ENCODE data around the gene RND3. TPM values are rescaled to one million over a fixed set of nuclear protein-coding genes. Genes with fewer than 3 reads are reported as not detected.

RND3 gene
- total RNA-seq, 1 experiment from 2014 or later = 56.7 TPM

DNA sequence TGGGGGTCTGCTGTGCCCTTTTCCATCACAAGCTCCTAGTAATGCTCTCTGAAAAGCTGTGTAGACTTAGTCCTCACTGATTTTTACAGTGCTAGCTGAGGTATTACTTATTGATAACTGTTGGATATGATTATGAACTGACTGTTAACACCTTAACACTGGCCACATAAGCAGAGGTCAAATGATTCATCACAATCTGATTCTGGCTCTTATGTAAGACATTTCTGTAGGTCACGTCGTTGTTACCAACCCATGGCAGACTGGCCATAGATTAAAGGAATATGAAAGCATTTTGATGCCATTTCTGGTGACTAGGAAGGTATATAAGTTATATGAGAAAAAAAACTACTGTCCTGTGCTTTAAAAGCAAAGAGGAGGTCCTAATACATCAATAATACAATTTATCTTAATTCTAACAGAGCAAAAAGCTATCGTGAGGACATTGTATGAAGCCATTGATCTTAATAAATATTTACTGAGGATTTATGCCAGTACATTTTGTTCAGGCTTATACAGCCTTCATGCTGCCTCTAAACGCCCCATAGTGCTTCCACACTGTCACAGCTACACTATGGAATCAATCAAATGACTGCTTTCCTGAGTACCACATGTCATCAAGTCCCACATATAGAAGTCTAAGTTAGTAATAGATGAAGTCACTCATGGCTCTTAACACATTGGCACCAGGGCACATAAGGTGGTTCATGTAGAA, 6.9 kb upstream of the RND3 start:
- DNase-seq (ENCODE audit: low spot score) = no peak

DNA sequence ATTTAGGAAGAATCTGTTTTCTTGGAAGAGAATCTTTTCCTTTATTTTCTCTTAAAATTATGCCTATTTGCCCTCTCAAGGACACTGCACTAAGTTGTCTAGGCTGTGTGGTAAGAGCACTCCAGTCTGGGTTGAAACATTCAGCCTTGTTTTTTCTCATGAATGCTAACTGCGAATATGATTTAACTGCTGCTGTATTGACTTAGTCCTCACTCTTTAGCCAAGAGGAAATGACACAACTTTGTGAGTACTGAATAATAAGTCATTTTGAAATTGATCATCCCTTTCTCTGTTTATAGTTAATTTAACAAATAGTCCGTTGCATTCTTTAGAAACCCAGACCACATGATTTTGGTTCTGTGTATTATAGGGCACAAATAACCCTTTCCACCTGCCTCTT, 4.5 kb upstream of the RND3 start:
- DNase-seq (ENCODE audit: low spot score) = no peak

DNA sequence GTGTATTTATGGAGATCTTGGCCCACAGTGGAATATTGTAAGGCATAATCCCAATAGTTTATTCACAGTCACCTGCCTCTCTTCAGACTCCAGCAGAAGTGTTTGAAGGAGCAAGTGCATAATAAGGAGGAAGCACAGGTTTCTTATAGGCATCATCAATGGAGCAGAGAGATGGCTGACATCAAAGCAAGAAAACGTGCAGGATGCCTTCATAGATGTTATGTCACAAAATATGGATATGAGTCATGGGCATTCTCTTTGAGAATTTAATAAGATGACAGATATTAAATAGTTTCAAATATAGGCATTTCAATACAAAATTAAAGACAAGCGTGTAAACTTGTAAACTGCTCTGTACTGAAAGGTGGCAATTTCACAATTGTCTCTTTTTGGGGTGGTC, 4.0 kb upstream of the RND3 start:
- DNase-seq (ENCODE audit: low spot score) = no peak

DNA sequence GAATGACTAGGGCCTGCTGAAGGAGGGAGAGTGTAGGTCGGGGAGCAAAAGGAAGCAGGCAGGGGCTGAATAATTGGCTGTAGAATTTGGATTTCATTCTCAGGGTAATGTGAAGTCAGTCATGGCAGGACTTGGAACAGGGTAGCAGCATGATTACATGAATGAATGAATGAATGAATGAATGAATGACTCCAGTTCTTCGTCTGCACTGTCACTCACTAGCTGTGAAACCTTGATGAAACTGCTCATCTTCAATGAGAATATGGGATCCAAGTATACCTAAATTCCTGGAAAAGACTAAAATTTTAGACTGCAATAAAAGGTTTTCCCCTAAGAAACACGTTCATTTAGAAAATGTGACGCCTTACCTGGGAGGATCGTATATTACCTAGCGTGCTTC, 3.0 kb upstream of the RND3 start:
- DNase-seq (ENCODE audit: low spot score) = no peak

DNA sequence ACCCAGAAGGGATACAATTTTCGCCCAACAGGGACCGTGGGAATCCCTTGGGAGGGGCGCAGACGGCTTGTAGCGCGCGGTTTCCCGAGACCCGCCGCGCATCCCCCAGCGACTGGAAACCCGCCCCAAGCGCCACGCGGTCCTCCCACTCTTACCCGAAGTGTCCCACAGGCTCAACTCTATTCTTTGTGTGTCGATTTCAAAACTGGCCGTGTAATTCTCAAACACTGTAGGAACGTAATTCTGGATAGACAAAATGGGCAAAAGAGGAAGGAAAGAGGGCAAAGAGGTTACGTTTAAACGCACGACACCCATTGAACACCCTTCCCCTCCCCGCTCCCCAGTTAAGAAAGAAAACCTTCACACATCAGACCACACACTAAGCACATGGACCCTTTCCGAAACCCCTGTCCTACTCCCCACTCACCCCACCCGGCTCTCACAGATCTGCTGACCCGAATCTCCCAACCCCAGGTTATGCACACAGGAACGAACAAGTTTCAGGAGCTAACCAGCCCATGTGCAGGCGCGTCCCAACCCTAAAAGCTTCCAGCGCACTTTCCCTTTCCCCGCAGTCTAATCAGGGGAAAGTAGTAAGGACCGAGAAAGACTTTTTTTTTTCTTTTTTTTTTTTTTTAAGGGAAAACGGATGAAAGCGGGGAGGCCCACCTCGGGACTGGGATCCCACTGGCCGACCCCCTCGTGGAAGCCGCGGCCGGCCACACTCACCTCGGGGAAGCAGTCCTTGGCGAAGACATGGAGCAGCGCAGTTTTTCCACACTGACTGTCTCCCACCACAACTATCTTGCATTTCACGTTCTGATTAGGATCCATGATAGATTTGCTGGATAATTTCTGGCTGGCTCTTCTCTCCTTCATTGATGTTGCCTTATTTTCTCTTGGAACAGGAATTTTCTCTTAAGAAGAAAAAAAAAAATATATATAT, 655 bp downstream of the RND3 start:
- DNase-seq (ENCODE audit: low spot score) = no peak

DNA sequence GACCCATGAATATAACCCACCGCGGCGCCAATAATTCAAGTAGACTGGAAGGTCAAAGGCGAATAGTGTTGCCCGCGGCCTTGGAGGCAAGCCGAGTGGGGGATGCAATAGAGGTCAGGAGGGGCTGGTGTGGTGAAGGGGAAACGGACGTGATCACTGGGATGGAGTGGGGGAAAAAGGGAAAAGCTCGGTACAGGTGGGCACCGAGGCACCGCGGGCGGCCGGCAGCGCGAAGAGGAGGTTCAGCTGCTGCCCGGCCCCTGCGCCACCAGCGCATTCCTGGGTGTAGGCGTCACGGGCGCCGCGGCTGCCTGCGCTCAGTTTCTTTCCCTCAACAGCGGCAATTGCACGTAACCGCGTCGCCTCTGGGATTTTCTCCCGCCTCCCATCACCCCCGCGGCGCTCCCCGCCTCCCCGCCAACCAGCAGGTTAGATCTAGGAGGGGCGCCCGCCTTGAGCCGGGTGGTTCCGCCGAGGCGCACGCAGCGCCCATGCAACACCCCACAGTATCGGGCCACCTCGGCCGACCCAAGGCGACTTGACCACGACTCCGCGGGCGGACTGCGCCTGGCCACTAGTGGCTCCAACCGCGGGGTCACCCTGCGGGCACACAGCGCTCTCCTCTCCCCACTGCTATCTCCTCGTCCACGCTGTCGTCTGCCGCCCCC, 1.5 kb downstream of the RND3 start:
- peak; percentile 67 for DNase-seq (ENCODE audit: low spot score)

DNA sequence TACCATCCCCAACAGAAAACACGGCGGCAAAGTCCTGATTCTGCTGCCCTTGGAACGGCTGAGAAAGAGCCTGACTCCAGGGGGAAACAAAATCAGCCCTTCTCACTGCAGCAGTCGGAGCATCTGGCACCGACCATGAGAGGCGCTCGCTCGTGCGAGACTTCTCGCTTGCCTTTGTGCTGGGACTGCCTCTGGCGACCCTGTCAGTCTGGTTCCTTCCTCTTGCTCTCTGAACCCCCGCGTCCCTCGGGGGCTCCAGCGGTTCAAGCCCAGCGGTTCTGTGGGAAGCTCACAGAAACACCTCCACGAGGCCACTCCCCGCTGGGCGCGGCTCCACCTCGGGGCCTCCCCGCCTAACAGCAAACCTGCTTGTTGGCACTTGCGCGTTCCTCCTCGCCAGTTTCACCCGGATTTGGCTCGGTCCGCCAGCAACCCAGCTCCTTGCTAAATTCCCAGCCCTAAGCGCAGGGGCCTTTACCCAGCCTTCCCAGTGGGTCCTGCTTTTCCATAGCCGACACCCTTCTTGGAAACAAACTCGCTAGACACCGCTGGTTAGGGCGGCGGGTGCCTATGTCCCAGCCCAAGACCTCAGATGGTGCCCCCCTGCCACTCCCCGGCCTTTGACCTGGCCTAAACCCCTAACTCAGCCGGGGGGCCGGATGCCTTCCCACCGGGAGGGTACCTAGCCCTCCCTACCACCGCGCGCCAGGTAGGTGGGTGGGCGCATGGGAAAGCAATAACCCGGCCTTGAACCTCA, 2.2 kb downstream of the RND3 start:
- DNase-seq (ENCODE audit: low spot score) = peak; percentile 70

DNA sequence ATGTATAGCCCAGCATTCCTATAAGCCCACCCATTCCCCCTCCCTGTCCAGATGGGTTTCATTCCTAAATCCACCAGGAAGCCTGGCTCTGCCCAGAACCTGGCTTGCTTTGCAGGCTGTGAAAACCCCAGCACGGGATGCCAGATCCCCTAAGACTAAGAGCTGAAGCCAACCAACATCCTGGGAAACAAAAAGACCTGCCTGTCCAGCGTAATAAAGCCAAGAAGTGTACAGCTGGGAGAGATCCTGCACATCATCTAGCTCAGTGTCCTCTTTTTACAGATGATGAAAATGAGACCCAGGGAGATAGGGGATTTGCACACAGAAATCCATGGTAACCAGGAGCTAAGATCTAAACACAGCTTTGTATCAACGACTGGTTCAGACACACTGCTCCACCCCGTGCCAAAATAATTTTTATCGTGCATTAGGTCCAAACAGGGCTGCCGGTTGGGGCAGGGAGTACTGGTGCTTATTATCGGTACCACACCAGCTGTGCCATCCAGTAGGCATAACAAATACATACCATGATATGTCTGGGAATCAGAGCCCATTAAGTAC, 2.9 kb downstream of the RND3 start:
- no peak for DNase-seq (ENCODE audit: low spot score)

DNA sequence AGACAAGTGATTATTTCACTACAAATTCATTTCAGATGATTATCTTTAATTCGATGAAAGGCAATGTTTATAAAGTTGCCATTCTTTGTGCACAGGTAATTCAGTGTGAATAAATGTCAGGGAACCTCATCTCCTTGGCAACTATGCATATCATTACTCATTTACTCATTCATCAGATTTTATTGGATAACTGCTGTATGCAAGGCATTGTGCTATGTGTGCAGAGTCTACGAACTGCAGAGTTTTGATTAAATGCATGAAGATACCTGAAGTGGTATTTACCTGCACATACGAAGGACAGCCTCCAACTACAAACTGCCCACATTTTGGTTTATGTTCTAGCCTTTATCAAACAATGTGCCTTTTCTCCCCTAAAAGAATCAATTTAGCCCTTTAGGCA, 3.5 kb downstream of the RND3 start:
- DNase-seq (ENCODE audit: low spot score) = no peak

DNA sequence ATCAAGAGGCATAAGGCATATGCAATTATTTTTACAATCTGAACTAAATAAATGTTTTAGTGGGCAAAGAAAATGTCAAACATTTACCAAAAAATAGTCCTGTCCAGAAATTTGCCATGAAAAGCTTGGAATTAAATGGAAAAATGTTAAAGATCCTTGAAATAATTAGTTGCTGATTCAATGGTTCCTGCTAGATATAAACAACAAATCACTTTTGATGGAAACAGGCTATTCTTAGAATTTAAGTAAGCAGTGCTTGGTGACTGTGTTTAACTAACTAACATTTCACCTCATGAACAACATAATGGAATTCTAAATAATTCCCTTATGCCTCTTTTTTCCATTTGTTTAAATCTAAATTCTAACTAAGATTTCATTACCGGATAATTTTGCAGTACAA, 3.9 kb downstream of the RND3 start:
- DNase-seq (ENCODE audit: low spot score) = no peak

DNA sequence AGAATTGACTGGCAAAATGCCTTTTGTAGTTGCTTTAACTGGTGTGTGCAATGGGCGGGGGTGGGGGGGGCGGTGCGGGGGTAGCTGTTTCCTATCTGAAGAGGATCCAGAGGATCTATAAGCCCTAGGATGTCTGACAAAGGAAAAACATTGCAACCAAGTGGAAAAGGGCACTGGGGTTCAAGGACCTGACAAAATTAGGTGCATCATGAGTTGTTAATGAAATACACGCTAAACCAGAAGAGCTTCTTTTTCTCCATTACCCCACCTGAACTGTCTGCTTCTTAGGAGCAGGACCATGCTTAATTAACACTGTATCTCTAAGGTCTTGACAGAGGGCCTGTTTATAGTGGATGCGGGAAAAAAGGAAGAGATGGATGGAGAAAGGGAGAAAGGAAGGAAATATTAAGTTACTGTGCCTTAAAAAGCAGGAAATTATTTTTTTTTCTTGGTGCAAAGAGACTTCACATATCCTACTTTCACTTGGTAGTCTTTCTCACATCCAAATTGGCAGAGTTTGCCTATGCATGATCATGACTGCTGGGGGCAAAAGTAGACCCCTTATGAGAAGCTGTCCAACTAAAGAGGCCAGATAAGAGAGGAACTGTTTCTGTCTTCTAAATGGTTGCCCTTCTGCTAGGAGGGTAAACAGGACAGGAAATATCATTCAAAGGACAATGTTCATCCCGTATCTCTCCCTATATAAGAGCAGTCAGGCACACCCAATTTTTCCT, 4.6 kb downstream of the RND3 start:
- no peak for DNase-seq (ENCODE audit: low spot score)

DNA sequence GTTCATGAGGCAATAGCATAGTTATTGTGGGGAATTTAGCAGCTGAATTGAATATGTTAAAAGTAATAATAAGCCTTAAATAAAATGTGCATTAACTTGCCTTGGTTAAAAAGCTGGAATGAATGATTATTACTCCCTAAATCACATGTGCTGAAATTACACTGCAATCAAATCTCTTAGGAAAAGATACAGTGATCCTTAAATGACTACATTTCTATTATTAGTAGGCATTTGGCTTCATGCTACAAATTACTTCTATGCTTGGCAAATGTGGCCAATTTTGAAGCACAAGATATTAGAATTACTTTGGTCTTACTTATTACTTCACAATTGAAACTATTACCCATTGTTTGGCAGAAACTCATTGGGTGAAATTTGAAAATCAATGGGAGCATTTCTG, 5.4 kb downstream of the RND3 start:
- no peak for DNase-seq (ENCODE audit: low spot score)

DNA sequence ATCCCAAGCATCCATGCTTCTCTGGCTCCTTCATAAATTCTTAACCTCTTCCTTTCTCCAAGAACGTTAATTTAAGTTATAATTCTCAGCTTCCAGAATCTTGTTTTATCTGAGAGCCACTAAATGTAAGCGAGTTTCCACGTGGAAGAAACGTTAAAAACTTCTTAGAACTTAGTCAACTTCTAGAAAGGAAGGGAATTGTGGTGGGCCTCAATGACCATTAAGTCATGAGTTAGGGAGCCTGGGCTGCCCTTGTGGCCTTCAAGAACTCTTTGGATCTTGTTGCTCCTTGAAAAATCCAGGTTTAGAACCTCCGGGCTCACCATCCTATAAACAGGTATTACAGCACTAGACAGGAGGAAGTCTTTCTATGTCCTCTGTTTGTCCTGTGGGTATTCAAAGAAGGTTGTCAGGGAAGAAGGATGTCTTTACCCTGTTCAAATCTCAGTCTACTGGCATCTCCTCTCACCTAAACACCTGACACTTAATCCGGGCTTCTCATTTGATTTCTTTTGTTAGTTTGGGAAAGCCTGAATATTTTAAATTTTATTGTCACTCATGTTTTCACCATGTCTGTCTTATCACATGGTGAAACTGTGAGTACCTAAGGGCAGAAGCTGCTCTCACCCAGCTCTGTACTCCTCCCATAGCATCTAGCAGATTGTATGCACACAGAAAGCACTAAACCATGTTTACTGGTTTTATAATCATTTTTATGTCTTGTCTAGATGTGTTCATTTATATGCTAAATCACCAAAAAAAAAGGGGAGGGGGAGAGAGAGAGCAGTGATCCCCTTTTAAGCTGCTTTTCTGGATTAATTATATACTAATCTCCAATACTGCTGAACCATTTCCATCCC, 6.3 kb downstream of the RND3 start:
- no peak for DNase-seq (ENCODE audit: low spot score)

DNA sequence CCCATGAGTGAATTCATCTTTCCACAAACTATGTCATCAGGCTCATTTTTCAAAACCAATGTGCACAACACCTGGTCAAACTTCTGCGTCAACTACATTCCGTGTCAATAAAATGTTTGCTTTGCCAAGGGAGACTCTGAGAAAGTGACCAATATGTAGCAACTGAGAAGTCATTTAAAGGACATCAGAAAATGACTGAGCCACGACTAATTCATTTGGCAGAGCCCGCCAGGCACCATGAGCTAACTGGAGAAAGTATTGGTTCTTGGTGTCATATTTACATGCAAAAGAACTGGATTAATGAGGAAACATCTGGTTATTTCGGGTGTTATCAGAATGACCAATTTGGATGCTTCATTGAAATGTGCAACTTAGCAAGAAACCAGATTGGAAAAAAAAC, 7.2 kb downstream of the RND3 start:
- DNase-seq (ENCODE audit: low spot score) = no peak

DNA sequence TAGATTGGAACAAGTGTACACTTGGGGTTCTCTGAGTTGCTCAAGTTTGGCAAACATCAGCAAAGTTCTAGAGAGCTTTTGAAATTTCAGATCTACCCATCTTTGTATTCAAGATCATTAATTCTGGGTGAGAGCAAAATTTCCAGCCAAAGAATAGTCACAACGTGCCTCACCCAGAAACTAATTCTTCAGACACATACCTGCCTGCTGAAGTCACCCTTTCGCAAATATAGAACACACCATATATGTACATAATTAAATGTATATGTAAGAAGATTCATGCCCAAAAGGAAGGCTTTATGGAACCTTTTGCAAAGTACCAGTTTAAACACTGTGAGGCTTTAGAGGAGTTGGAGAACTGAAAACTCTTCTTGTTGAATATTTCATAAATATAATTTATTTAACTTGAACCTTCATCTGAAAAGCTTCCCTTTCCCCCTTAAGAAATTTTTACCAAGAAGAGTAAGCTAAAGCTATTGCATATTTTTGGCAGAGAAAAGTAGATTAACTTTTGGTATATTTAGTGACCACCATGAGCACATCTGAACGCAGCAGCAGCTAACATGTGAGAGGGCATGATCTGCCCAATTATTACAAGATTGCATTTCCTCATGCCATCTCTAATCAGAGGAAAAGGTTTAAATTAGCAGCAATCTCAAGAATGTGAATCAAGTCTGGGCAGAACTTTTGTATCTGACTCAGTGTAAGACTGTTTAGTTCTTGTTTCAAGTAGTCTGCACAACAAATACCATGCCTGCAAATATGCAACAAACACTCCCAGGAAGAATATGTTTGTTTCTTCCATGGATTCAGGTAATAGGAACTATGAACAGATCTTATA, 8.2 kb downstream of the RND3 start:
- DNase-seq (ENCODE audit: low spot score) = no peak

DNA sequence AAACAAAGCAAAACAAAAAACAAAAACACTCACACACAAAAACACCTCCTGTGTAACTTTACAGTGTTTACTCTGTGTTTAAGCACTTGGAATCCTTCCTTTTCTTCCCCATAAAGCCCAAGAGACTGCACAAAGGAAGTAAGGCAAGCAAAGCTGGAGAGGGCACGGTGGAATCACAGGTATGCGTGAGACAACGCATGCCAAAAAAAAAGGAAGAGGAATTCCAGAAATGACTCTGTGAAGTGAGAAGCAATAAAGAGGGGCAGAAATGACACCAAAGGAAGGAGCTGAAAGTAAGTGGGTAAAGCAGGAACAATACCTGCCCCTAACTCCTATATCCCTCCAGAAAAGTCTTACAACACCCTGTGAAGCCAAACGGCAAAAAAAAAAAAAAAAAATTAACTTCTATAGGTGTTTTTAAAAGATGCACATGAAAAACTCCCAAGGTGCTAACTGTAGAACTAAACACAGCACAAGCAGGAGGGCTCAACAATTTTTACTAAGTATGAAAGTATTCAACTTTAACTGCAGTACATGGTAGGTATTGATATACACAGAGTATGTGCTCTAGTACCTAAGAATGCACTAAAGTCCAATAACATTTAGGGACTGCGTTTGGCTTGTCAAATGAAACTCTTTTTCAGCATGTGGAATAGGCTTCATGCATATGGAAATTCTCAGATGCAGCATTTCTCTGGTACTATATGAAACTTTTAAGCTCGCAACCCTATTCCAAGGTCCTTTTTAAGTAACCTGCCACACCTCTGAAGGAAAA, 9.1 kb downstream of the RND3 start:
- no peak for DNase-seq (ENCODE audit: low spot score)

DNA sequence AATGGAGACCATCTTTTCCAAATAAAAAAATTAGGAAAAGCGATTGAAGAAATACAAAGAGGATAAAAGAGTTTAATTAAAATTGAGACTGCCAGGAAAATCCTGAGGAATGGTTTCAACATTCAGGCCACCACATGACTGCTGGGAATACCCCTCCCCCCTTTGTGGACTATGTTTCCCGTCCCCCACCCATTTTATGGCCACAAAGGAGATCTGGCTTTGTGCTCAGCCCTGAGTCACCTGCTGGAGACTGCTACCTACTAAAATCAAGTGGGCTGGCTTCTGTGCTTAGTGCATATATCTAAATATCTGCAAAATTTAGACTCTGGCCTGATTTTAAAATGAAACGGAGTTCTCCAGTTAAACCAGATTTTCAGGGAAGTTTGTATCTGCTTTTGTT, 10.1 kb downstream of the RND3 start:
- no peak for DNase-seq (ENCODE audit: low spot score)

DNA sequence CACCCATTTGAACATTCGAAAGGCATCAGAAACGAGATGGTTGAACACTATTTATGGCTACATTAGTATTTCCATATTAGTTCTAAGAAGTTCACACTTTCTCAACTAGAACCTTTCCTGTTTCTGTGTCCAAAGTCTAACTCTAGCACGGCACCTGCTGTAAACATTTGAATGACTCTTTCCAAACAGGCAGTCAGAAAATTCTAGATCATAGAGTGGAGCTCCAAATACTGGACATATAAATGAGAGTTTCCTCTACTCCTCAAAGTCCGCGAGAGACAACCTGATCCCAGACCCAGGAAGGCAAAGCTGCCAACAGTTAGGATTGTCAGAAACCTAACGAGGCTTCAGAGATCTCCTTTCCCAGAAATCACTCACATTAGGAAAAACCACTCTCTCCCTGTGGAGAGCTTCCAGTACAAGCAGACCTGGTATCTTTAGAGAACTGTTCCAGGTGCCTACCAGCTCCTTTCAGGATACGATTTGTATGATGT, 10.6 kb downstream of the RND3 start:
- DNase-seq (ENCODE audit: low spot score) = no peak
